SK-N-MC (cell line): ENCODE measurements around the gene RPL31.

Experiments used
- EZH2 ChIP-seq: fragments of 200-600 bp; sonication (generic); IDR thresholded peaks from one replicate; pipeline ENCODE4 v1.6.1; 2017; ENCODE audit warnings: antibody characterized with exemption
- FOXP2 ChIP-seq: optimal IDR thresholded peaks from 2 replicates; pipeline ENCODE3; 2011; ENCODE audit warnings: mild to moderate bottlenecking, moderate library complexity; ENCODE audit not compliant: insufficient read depth; ENCODE audit errors: extremely low read length, control extremely low read depth

GRCh38 chr2:100959225-100959880, 42.7 kb upstream of the RPL31 start:
- TF ChIP-seq FOXP2, result no peak
- TF ChIP-seq EZH2, result no peak
